Measurements from ENCODE around the gene PNPO.

The PNPO gene

GRCh38 chr17:47964856-47965255 is 23.5 kb downstream of the PNPO start:
- no peak for TF ChIP-seq CTCF (IDR thresholded peaks at IDR 0.05)

- TF ChIP-seq CTCF (IDR thresholded peaks at IDR 0.05), result no peak
Measured at GRCh38 chr17:47966079-47966519, 24.7 kb downstream of the PNPO start.

GRCh38 chr17:47967607-47968252 is 26.4 kb downstream of the PNPO start:
- TF ChIP-seq CTCF (IDR thresholded peaks at IDR 0.05), result no peak

- no peak for TF ChIP-seq CTCF (IDR thresholded peaks at IDR 0.05)
Measured at GRCh38 chr17:47968836-47969235, 27.5 kb downstream of the PNPO start.

GRCh38 chr17:47969930-47970724 is 28.8 kb downstream of the PNPO start:
- no peak for TF ChIP-seq CTCF (IDR thresholded peaks at IDR 0.05)

- peak; percentile 98 for TF ChIP-seq CTCF (IDR thresholded peaks at IDR 0.05)
Measured at GRCh38 chr17:47970725-47971499, 29.5 kb downstream of the PNPO start, which contains the start of gene CDK5RAP3. CDK5RAP3 (plus strand) TSS chr17:47971113; CDS start chr17:47971147, 34 bp downstream.

GRCh38 chr17:47973541-47973940 is 32.2 kb downstream of the PNPO start:
- no peak for TF ChIP-seq CTCF (IDR thresholded peaks at IDR 0.05)
